Left lung (tissue), 10 donors: ENCODE data around the gene IVD. TPM values are rescaled to one million over a fixed set of nuclear protein-coding genes. Genes with fewer than 3 reads are reported as not detected.
A peak's percentile ranks its signal among the peaks of the same experiment; 100 is the strongest.

Experiments
- ATAC-seq: fragments of 200-7000 bp; cut with Tn5 transposase; one replicate; pipeline ENCODE4 v1.9.1; 2020; ENCODE audit warnings: moderate library complexity
- DNase-seq, 4 donors: peaks; one replicate each; pipeline ENCODE4 v3.0.0-alpha.2; 2013 to 2020
- H3K27ac ChIP-seq, 2 donors: fragments of 200-600 bp; sonication (generic) in 1 of 2; one replicate each; pipeline versions ENCODE4 v1.5.0 to v1.8.0; 2020 to 2021
- H3K27me3 ChIP-seq, 2 donors: fragments of 200-600 bp; sonication (generic) in 1 of 2; one replicate each; pipeline versions ENCODE4 v1.5.0 to v1.8.0; 2020 to 2021
- H3K36me3 ChIP-seq, 2 donors: fragments of 200-600 bp; sonication (generic) in 1 of 2; one replicate each; pipeline versions ENCODE4 v1.5.0 to v1.8.0; 2020 to 2021
- H3K4me1 ChIP-seq, 2 donors: fragments of 200-600 bp; one replicate each; pipeline ENCODE4 v1.8.0; 2021
- H3K4me3 ChIP-seq, 2 donors: fragments of 200-600 bp; sonication (generic) in 1 of 2; one replicate each; pipeline versions ENCODE4 v1.5.0 to v1.8.0; 2020 to 2021; ENCODE audit warnings: mild to moderate bottlenecking in 1 of 2
- H3K9me3 ChIP-seq, 2 donors: fragments of 200-600 bp; sonication (generic) in 1 of 2; one replicate each; pipeline versions ENCODE4 v1.5.0 to v1.8.0; 2020 to 2021
- intact Hi-C, 2 donors: fragments of 100-400 bp; cut with DNase I; formaldehyde crosslinking; loops; one replicate each; pipeline versions ENCODE4 v1.11.2 to v1.14.2; 2022
- polyA plus RNA-seq, 6 donors: library from polyadenylated mRNA; unstranded; fragments of 120-200 nt; gene quantifications; one replicate each; pipeline ENCODE4 v1.2.1, GENCODE V29; 2013; ENCODE audit not compliant: insufficient read length in 6 of 6
- total RNA-seq, 2 donors: library from RNA; stranded (reverse); fragmentation: NEBNext Ultra II Directional; extraction: Animal tissue kit (Norgen Biotek cat#: 25700); gene quantifications; one replicate each; pipeline ENCODE4 v1.2.1, GENCODE V29; 2021
- TF ChIP-seq, protein P1 (sequence below), 2 donors: fragments of 200-600 bp; sonication (generic) in 1 of 2; IDR thresholded peaks; one replicate each; pipeline versions ENCODE4 v1.5.0 to v1.8.0; 2021; ENCODE audit warnings: antibody characterized with exemption in 2 of 2
- donor health status: DM: no; HTN: yes; CAD: no.
- donor health status: DM: no; HTN: no; CAD: no.

IVD gene
- total and polyA plus RNA-seq, 8 donors = 61.9 to 132 (median 111) TPM

DNA sequence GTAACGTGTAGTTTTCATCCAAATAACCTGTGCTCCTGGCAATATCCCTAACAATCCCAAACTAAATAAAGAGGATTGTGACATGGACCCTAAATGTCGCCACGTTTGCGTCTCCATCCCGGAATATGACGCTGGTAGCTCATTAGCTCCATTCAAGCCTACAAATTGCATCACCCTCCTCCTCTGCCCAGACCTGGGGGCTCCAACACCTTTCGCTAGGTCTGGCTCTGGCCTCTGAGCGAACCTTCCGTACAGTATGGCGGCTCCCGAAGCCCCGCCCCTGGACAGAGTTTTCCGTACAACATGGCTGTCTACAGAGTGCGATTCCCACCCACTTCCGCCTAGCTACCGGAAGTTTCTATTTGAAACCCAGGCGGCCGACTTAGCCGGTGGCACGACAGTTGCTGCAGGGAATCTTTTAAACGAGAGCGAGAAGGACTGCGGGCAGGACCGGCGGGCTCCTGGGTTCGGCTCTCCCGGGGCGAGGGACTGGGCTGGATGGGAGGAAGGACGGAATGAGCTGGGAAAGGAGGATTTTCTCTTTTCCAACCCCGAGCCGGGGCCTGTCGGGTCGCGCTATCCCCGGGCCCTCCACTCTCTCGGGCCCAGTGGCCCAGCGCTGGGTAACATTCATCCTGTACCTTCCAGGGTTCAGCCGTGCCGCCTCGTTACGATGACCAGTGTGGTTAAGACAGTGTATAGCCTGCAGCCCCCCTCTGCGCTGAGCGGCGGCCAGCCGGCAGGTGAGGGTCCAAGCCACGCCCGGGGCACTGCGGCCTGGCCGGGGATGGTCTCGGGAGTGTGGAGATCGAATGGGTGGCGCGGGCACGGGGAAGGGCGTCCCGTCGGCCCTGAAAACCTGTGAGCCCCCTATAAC lies 22.8 kb upstream of the IVD start, which contains the start of gene KNSTRN:
Gene KNSTRN, plus strand, starts transcription at position 142 of the 877 bp plus-strand sequence. Its CDS starts 115 bp downstream, at position 257.
- H3K27ac ChIP-seq = peak within 1 kb of the TSS in 1 of 2 donors; percentile 57
- peak within 1 kb of the TSS; percentile 83 to 90 for H3K4me3 ChIP-seq
- H3K27me3 ChIP-seq = no peaks in the 10 kb centered on the region
- H3K36me3 ChIP-seq = peaks cover 0 to 15% of the 10 kb centered on the region in 2 donors
- TF ChIP-seq, protein P1, sequence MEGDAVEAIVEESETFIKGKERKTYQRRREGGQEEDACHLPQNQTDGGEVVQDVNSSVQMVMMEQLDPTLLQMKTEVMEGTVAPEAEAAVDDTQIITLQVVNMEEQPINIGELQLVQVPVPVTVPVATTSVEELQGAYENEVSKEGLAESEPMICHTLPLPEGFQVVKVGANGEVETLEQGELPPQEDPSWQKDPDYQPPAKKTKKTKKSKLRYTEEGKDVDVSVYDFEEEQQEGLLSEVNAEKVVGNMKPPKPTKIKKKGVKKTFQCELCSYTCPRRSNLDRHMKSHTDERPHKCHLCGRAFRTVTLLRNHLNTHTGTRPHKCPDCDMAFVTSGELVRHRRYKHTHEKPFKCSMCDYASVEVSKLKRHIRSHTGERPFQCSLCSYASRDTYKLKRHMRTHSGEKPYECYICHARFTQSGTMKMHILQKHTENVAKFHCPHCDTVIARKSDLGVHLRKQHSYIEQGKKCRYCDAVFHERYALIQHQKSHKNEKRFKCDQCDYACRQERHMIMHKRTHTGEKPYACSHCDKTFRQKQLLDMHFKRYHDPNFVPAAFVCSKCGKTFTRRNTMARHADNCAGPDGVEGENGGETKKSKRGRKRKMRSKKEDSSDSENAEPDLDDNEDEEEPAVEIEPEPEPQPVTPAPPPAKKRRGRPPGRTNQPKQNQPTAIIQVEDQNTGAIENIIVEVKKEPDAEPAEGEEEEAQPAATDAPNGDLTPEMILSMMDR (IDR thresholded peaks at IDR 0.05) = no peak
- no peaks in the 10 kb centered on the region for H3K9me3 ChIP-seq
- DNase-seq (peak; percentile 85 to 94 (median 92)), ATAC-seq (peak; percentile 96)
- H3K4me1 ChIP-seq = peaks cover 6 to 47% of the 10 kb centered on the region in 2 donors
- intact Hi-C loops = no loop called here

DNA sequence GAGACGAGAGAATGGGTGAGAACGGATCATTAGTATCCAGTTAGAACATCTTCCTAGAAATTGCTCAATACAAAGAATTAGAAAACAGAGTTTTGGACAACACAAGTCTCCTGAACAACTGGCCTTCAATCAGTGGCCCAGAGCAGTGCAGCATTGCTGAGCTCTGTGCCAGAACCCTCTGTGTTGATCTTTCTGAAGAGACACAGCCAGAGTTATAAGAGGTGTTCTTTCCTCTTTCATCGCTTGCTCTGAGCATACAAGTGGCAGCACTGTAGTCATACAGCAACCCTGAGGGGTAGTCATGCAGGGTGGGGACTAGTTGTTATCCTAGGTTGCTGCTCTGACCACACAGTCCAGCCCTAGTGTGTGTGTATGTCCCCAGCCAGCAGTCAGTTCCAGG lies 19.1 kb upstream of the IVD start:
- no peak for DNase-seq
- Histone ChIP-seq H3K4me1 (peaks cover 6 to 56% of the 10 kb centered on the region in 2 donors), H3K9me3 (no peaks in the 10 kb centered on the region), H3K36me3 (peaks cover 0 to 38% of the 10 kb centered on the region in 2 donors), H3K27ac (no peak overlapping the region), H3K27me3 (no peaks in the 10 kb centered on the region), H3K4me3 (no peak overlapping the region)
- TF ChIP-seq, protein P1 (IDR thresholded peaks at IDR 0.05) = no peak
- no peak for ATAC-seq
- intact Hi-C loops = no loop called here

DNA sequence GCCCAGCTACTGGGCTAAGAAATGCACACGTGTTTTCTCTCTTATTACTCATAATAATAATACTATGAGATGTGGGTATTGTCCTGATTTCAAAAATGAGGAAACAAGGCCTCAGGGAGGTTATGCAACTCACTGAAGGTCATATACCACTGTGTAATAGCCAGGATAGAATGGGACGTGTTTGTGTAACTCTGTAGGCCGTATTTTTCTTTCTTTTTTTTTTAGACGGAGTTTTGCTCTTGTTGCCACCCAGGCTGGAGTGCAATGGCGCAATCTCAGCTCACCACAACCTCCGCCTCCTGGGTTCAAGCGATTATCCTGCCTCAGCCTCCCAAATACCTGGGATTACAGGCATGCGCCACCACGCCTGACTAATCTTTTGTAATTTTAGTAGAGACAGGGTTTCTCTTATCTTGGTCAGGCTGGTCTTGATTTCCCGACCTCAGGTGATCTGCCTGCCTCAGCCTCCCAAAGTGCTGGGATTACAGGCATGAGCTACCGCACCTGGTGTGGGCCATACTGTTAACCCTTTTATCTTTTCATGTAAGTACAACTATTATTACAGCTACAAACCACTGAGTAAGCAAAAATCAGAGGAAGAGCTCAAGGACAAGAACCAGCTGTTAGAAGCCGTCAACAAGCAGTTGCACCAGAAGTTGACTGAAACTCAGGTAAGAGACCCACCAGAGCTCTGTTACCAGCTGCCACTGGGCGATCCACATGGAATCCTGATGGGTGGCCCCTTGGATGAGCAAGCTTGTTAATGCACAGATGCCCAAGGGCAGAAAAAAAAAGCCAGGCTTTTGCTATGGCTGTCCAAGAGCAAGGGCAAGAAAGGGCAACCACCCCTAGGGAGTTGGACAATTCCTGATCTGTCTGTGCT lies 16.4 kb upstream of the IVD start:
- intact Hi-C loops = no loop called here
- Histone ChIP-seq H3K36me3 (peaks cover 0 to 64% of the 10 kb centered on the region in 2 donors), H3K4me3 (no peak overlapping the region), H3K9me3 (no peaks in the 10 kb centered on the region), H3K27ac (peak overlapping the region; percentile 39 to 81), H3K27me3 (no peaks in the 10 kb centered on the region), H3K4me1 (peaks cover 0 to 36% of the 10 kb centered on the region in 2 donors)
- DNase-seq = peak in 1 of 4 donors; percentile 46
- ATAC-seq = peak; percentile 74
- TF ChIP-seq, protein P1 (IDR thresholded peaks at IDR 0.05) = no peak

DNA sequence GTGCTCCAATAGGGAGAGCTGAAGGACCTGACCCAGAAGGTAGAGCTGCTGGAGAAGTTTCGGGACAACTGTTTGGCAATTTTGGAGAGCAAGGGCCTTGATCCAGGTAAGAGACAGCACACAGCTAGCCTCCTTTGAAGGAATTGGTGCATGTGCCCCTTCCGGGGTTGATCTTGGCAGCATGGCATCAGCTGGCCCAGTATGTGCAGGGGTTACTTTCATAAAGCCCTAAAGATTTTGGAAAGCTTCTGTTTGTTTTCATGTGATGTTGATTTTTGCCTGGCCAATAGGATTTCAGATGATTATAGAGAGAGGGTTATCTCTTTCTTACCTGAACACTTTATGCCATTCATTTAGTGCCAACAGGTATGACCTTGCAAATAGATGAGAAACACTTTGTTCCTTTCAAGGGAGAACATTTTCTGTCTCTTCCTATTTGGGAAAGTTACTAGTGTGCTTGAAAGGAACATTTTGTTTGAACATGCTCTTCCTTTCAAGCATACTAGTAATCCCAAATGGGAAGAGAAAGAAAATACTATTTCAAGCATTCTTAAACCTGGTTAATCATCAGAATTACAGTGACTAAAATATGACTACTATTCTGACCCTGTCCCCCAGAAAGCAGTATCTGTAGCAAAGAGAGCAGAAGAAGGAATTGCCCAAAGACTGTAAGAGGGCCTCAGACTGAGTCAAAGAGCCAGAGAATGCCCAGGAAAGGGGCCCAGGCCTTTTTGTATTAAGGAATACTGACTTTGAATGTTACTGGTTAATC lies 15.6 kb upstream of the IVD start:
- intact Hi-C loops = no loop called here
- ATAC-seq (peak; percentile 24), DNase-seq (no peak)
- no peaks in the 10 kb centered on the region for H3K9me3 ChIP-seq
- TF ChIP-seq, protein P1 (IDR thresholded peaks at IDR 0.05) = no peak
- H3K27ac ChIP-seq = peak overlapping the region; percentile 39 to 81
- no peak overlapping the region for H3K4me3 ChIP-seq
- H3K36me3 ChIP-seq = peaks cover 0 to 67% of the 10 kb centered on the region in 2 donors
- peaks cover 0 to 28% of the 10 kb centered on the region in 2 donors for H3K4me1 ChIP-seq
- H3K27me3 ChIP-seq = no peaks in the 10 kb centered on the region
